ENCODE data around the gene PAPSS1. TPM values are rescaled to one million over a fixed set of nuclear protein-coding genes. Genes with fewer than 3 reads are reported as not detected.

PAPSS1 gene
- total RNA-seq, 4 donors from 2014 or later: 46.9 to 58.9 (median 54.6) TPM

GRCh38 chr4:107624024-107624423 lies 96.0 kb downstream of the PAPSS1 start:
- no peak for TF ChIP-seq POLR2A (IDR thresholded peaks at IDR 0.05)
- TF ChIP-seq CTCF (IDR thresholded peaks at IDR 0.05): no peak
- WGBS, 2 donors: 93 to 98% methylated on average over 2 of the region's 2 CpGs
- no peak for DNase-seq (ENCODE audit: low spot score in 2 of 2)
- intact Hi-C loops (cut with DNase I; ENCODE audit: low total_unique reads): no loop called here
- no peak overlapping the region for H3K4me3 ChIP-seq (ENCODE audit: low read depth, poor library complexity, severe bottlenecking)

GRCh38 chr4:107622006-107622405 lies 98.0 kb downstream of the PAPSS1 start:
- 98 to 99% methylated on average over 2 of the region's 2 CpGs for WGBS, 2 donors
- no peak for TF ChIP-seq CTCF (IDR thresholded peaks at IDR 0.05)
- TF ChIP-seq POLR2A (IDR thresholded peaks at IDR 0.05): no peak
- no peak overlapping the region for H3K4me3 ChIP-seq (ENCODE audit: low read depth, poor library complexity, severe bottlenecking)
- DNase-seq (ENCODE audit: low spot score in 2 of 2): no peak
- intact Hi-C loops (cut with DNase I; ENCODE audit: low total_unique reads): no loop called here

- DNase-seq (ENCODE audit: low spot score in 2 of 2): no peak
- H3K4me3 ChIP-seq (ENCODE audit: low read depth, poor library complexity, severe bottlenecking): no peak overlapping the region
- intact Hi-C loops (cut with DNase I; ENCODE audit: low total_unique reads): no loop called here
- TF ChIP-seq CTCF (IDR thresholded peaks at IDR 0.05): no peak
- TF ChIP-seq POLR2A (IDR thresholded peaks at IDR 0.05): no peak
- WGBS, 2 donors: 67 to 73% methylated on average over 2 of the region's 2 CpGs
These were observed 100.3 kb downstream of the PAPSS1 start for GRCh38 chr4:107619731-107620130.

GRCh38 chr4:107619066-107619465 lies 101.0 kb downstream of the PAPSS1 start:
- TF ChIP-seq CTCF (IDR thresholded peaks at IDR 0.05) (no peak), POLR2A (IDR thresholded peaks at IDR 0.05) (no peak)
- WGBS, 2 donors: 43 to 51% methylated on average over 2 of the region's 2 CpGs
- no peak overlapping the region for H3K4me3 ChIP-seq (ENCODE audit: low read depth, poor library complexity, severe bottlenecking)
- peak in 1 of 2 donors; percentile 32 for DNase-seq (ENCODE audit: low spot score in 2 of 2)
- intact Hi-C loops (cut with DNase I; ENCODE audit: low total_unique reads): no loop called here

- no peak for TF ChIP-seq POLR2A (IDR thresholded peaks at IDR 0.05)
- TF ChIP-seq CTCF (IDR thresholded peaks at IDR 0.05): no peak
- no peak for DNase-seq (ENCODE audit: low spot score in 2 of 2)
- no peak overlapping the region for H3K4me3 ChIP-seq (ENCODE audit: low read depth, poor library complexity, severe bottlenecking)
- intact Hi-C loops (cut with DNase I; ENCODE audit: low total_unique reads): no loop called here
These were observed 101.4 kb downstream of the PAPSS1 start for GRCh38 chr4:107618656-107619055.

GRCh38 chr4:107616838-107617389 lies 103.1 kb downstream of the PAPSS1 start:
- DNase-seq (ENCODE audit: low spot score in 2 of 2): no peak
- intact Hi-C loops (cut with DNase I; ENCODE audit: low total_unique reads): no loop called here
- no peak overlapping the region for H3K4me3 ChIP-seq (ENCODE audit: low read depth, poor library complexity, severe bottlenecking)
- TF ChIP-seq POLR2A (IDR thresholded peaks at IDR 0.05): no peak
- no peak for TF ChIP-seq CTCF (IDR thresholded peaks at IDR 0.05)
- 78 to 99% methylated on average over 3 of the region's 3 CpGs for WGBS, 2 donors

Data from lower leg skin (tissue), 4 donors.